ENCODE measurements around the gene MTHFSD.

Gene MTHFSD

GRCh38 chr16:86498671-86499439 is 56.2 kb downstream of the MTHFSD start:
- no peak for DNase-seq

- no peak for DNase-seq
Measured at GRCh38 chr16:86498155-86498670, 56.8 kb downstream of the MTHFSD start.

- no peak for DNase-seq
Measured at GRCh38 chr16:86497551-86498021, 57.4 kb downstream of the MTHFSD start.

GRCh38 chr16:86496929-86497461 is 58.0 kb downstream of the MTHFSD start:
- no peak for DNase-seq

GRCh38 chr16:86496262-86496928 is 58.6 kb downstream of the MTHFSD start:
- no peak for DNase-seq

GRCh38 chr16:86495756-86496261 is 59.2 kb downstream of the MTHFSD start:
- DNase-seq, result no peak

GRCh38 chr16:86495357-86495701 is 59.7 kb downstream of the MTHFSD start:
- DNase-seq, result no peak

- no peak for DNase-seq
Measured at GRCh38 chr16:86494565-86495356, 60.3 kb downstream of the MTHFSD start.

GRCh38 chr16:86494039-86494564 is 60.9 kb downstream of the MTHFSD start:
- no peak for DNase-seq

- DNase-seq, result no peak
Measured at GRCh38 chr16:86492961-86493629, 61.9 kb downstream of the MTHFSD start.

GRCh38 chr16:86492267-86492960 is 62.6 kb downstream of the MTHFSD start:
- DNase-seq, result no peak

- no peak for DNase-seq
Measured at GRCh38 chr16:86491640-86492023, 63.4 kb downstream of the MTHFSD start.

- no peak for DNase-seq
Measured at GRCh38 chr16:86490859-86491639, 64.0 kb downstream of the MTHFSD start.

- DNase-seq, result no peak
Measured at GRCh38 chr16:86485746-86486145, 69.3 kb downstream of the MTHFSD start.

GRCh38 chr16:86484240-86484639 is 70.8 kb downstream of the MTHFSD start:
- no peak for DNase-seq

- no peak for DNase-seq
Measured at GRCh38 chr16:86481607-86482006, 73.4 kb downstream of the MTHFSD start.

- no peak for DNase-seq
Measured at GRCh38 chr16:86480444-86480843, 74.6 kb downstream of the MTHFSD start.

Data from OCI-M1 (cell line).